Measurements from ENCODE around the gene MIB2. TPM values are rescaled to one million over a fixed set of nuclear protein-coding genes. Genes with fewer than 3 reads are reported as not detected.
"Not testable (repeated sequence)": the region's sequence is repeated elsewhere in the genome, so short reads cannot be mapped to it uniquely, and the experiment has no call there.

MIB2 gene
- total RNA-seq, 1 donor from 2014 or later: 144 TPM

DNA sequence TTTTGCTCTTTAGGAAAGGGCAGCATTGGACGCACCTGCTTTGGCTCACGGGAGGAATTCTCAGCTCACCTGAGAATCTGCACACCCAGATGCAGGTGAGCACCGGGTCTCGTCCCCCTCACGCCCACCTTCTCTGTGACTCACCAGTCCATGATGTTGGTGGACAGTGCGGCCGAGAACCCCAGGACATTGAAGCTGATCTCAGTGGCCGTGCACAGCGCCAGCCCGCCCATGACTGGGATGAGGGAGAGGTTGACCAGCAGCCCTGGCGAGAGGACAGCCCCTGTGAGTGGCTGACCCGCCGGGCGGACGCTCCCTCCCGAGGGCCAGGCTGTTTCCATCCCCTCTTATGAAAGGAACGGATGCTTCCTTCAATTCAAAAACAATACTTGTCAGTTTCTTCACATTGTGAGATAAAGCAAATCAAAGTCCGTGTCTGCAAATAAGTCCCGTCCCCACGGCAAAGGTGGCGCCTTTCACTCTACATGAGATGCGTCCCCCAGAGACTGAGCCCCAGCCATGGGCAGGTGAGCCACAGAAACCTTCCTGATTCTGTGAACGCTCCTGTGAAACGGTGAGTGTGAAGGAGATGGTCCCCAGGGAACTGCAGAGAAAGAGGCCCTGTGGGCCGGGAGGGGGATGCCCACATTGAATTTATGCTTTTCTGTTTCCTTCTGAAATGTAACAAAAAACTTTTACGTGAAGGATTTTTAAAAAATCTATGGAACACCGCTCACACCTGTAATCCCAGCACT lies 56.2 kb downstream of the MIB2 start:
- TF ChIP-seq, protein P1, sequence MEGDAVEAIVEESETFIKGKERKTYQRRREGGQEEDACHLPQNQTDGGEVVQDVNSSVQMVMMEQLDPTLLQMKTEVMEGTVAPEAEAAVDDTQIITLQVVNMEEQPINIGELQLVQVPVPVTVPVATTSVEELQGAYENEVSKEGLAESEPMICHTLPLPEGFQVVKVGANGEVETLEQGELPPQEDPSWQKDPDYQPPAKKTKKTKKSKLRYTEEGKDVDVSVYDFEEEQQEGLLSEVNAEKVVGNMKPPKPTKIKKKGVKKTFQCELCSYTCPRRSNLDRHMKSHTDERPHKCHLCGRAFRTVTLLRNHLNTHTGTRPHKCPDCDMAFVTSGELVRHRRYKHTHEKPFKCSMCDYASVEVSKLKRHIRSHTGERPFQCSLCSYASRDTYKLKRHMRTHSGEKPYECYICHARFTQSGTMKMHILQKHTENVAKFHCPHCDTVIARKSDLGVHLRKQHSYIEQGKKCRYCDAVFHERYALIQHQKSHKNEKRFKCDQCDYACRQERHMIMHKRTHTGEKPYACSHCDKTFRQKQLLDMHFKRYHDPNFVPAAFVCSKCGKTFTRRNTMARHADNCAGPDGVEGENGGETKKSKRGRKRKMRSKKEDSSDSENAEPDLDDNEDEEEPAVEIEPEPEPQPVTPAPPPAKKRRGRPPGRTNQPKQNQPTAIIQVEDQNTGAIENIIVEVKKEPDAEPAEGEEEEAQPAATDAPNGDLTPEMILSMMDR (IDR thresholded peaks at IDR 0.05; ENCODE audit: unreplicated experiment): no peak
- Mint-ChIP-seq H3K4me3 (ENCODE audit: low read depth) (no peak overlapping the region), H3K27ac (no peak overlapping the region), H3K9me3 (ENCODE audit: low read depth) (no peaks in the 10 kb centered on the region), H3K27me3 (no peaks in the 10 kb centered on the region), H3K4me1 (ENCODE audit: low read depth) (no peaks in the 10 kb centered on the region), H3K36me3 (ENCODE audit: insufficient read depth) (peaks cover 8% of the 10 kb centered on the region)
- DNase-seq (ENCODE audit: low spot score, unreplicated experiment): no peak

DNA sequence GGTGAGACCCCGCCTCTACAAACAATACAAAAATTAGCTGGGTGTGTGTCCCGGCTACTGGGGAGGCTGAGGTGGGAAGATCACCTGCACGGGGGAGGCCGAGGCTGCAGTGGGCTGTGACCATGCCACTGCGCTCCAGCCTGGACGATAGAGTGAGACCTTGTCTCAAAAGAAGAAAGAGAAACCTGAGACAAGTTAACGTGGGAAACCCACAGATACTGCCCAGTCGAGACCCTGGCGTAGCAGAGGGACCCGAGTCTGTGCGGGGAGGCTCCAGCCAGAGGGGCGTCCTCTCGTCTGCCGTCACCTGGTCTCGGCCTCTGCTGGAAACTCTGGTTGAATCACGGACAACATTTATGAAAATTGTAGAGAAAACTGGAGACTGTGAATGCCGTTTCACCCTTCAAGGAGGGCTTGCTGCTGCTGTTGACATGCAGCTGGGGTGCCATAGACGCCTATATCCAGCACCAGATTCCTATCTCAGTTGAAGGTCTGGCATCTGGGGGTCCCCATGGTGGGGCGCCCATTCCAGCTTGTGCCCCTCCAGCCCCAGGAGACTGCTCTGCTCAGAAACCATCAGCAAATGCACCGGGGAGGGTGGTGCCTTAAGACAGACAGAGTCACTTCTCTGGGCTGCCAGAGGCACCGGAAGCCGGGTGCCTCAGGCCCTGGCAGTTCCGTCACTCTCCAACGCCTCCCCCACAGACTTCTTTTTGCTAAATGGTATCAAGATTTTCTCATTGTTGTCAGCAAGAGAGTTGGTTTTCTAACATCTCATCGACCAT lies 57.1 kb downstream of the MIB2 start:
- H3K36me3 Mint-ChIP-seq (ENCODE audit: insufficient read depth): peaks cover 7% of the 10 kb centered on the region
- H3K27me3 Mint-ChIP-seq: no peaks in the 10 kb centered on the region
- H3K27ac Mint-ChIP-seq: no peak overlapping the region
- H3K4me3 Mint-ChIP-seq (ENCODE audit: low read depth): no peak overlapping the region
- H3K4me1 Mint-ChIP-seq (ENCODE audit: low read depth): no peaks in the 10 kb centered on the region
- no peaks in the 10 kb centered on the region for H3K9me3 Mint-ChIP-seq (ENCODE audit: low read depth)
- DNase-seq (ENCODE audit: low spot score, unreplicated experiment): no peak
- TF ChIP-seq, protein P1 (IDR thresholded peaks at IDR 0.05; ENCODE audit: unreplicated experiment): no peak

DNA sequence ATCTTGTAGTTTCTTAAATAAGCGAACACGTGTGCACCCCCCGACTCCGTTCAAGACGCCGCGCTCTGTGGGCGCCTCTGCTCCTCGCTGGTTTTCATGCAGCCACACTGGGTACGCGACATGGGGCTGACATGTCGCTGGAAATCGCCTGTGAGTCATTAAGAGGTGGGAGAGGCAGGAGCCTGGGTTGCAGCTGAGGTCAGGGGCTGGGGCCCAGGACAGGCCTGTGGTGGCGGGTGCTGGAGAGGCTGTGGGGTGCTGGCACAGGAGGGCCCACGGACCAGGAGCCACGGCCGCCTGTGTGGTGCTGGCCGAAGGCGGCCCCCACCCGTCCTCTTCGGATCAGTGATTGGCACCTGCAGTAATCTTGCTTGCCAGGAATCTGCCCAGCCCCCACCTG lies 59.5 kb downstream of the MIB2 start:
- not testable (repeated sequence) for DNase-seq (ENCODE audit: low spot score, unreplicated experiment); H3K36me3 Mint-ChIP-seq (ENCODE audit: insufficient read depth); H3K4me1 Mint-ChIP-seq (ENCODE audit: low read depth)

DNA sequence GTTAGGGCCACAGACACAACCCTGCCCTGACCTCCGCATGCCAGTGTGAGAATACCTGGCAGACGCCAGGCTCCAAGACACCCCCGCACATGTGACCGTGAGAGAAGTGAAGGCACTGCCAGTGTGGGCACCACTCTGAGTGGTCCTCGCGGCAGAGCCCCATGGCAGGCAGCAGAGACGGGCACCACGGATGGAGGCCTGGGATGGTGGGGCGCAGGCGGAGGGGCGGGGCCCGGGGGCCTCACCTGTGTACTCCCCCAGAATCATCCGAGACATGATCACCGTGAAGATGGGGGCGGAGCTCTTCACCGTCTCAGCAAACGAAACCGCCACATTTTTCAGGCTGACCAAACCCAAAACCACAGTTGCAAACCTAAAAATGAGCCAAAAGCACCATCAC lies 59.9 kb downstream of the MIB2 start:
- not testable (repeated sequence) for H3K4me1 Mint-ChIP-seq (ENCODE audit: low read depth); H3K36me3 Mint-ChIP-seq (ENCODE audit: insufficient read depth)

More for the DNA sequence above, 59.5 kb downstream of the MIB2 start:
- H3K27me3 Mint-ChIP-seq; H3K9me3 Mint-ChIP-seq (ENCODE audit: low read depth); H3K27ac Mint-ChIP-seq; H3K4me3 Mint-ChIP-seq (ENCODE audit: low read depth): not testable (repeated sequence)

DNA sequence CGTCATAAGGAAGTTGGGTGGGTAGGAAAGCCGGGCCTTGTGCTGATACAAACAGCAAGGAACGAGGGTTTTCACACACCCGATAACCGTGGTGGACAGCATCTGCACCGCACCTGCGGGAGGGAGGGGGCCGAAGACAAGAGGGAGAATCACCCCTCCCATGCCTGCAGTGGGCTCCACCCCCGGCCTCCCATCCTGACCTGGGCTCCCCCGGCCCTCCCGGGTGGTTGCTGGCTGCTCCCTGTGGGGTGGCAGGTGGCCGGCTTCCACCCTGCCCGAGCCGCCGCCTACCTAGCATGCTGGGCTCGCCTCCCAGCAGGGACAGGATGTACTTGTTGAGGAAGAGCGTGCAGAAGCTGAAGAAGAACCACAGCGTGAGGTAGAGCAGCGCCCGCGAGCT lies 60.8 kb downstream of the MIB2 start:
- not testable (repeated sequence) for H3K4me3 Mint-ChIP-seq (ENCODE audit: low read depth); H3K27me3 Mint-ChIP-seq; DNase-seq (ENCODE audit: low spot score, unreplicated experiment); H3K4me1 Mint-ChIP-seq (ENCODE audit: low read depth); H3K9me3 Mint-ChIP-seq (ENCODE audit: low read depth); H3K36me3 Mint-ChIP-seq (ENCODE audit: insufficient read depth); H3K27ac Mint-ChIP-seq

More for the DNA sequence above, 59.9 kb downstream of the MIB2 start:
- H3K27me3 Mint-ChIP-seq; H3K27ac Mint-ChIP-seq; H3K9me3 Mint-ChIP-seq (ENCODE audit: low read depth); DNase-seq (ENCODE audit: low spot score, unreplicated experiment); H3K4me3 Mint-ChIP-seq (ENCODE audit: low read depth): not testable (repeated sequence)

DNA sequence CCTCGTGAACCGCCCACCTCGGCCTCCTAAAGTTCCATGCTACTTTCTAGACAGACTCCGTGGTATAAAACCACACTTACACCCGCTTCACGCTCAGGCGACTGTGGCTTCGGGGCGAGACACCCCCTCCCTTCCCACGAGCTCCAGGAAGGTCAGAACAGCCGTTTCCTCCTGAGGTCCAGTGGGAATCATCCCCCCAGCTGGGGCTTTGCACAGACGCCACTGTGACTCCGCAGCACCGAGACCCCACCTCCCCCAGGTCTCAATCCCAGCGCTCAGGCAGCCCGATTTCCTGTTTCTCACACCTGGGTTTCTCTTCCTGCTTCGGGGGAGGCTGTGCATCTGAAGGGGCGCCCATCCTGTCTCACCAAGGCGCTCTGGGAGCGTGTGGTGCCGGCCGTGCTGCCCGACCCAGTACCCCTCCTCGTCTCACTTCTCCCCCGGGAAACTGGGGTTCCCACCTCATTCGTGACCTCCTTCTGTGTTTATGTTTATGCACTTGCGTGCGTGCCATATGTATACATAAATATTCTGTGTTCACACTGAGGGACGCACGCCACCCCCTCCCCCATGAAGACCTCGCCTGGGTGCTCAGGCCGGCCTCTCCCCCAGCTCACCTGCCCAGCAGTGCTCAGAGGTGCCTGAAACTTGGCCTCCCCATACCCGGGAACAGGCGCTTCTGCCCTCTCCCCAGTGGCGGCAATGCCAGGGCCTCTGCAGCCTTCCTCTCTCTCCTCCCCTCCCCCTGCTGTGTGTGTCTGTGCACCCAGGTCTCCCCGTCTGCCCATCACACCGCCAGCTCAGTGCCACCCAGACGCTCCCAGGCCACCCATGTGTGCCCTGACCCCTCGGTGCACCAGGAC lies 62.6 kb downstream of the MIB2 start:
- Mint-ChIP-seq H3K4me3 (ENCODE audit: low read depth) (no peak overlapping the region), H3K36me3 (ENCODE audit: insufficient read depth) (peaks cover 4% of the 10 kb centered on the region), H3K27ac (peak overlapping the region; percentile 84), H3K9me3 (ENCODE audit: low read depth) (no peaks in the 10 kb centered on the region), H3K27me3 (no peaks in the 10 kb centered on the region), H3K4me1 (ENCODE audit: low read depth) (peaks cover 5% of the 10 kb centered on the region)
- TF ChIP-seq, protein P1 (IDR thresholded peaks at IDR 0.05; ENCODE audit: unreplicated experiment): no peak
- DNase-seq (ENCODE audit: low spot score, unreplicated experiment): no peak
